ENCODE measurements around the gene EZH1.

Gene EZH1

GRCh38 chr17:42744806-42745617 lies at the start of gene EZH1:
TSS of gene EZH1 (minus strand) at chr17:42745040. CDS start at chr17:42728941, 16,099 bp downstream.
- peak; percentile 72 to 82 for DNase-seq (ENCODE audit: low read depth in 2 of 2, low spot score in 1 of 2)

DNA sequence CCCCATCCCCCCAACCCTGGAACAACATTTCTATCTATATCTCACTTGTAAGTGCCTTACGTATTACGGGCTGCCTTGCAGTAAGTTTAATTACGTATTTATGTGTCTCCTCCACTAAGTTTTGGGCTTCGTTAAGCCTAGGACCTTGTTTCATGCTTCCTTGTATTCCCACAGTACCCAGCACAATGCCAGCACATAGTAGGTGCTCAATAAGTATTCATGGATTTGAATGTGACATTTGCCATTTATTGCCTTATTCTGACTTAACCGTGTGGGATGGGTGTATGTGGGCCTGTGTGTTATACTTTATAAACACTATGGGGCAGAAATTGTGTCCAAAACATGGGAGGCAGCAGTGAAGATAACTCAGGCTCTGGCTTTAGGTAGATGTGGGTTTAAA lies 47.7 kb upstream of the EZH1 start:
- no peak for DNase-seq (ENCODE audit: low read depth in 2 of 2, low spot score in 1 of 2)

- DNase-seq (ENCODE audit: low read depth in 2 of 2, low spot score in 1 of 2) = no peak
Measured at GRCh38 chr17:42791948-42792347, 47.1 kb upstream of the EZH1 start.

DNA sequence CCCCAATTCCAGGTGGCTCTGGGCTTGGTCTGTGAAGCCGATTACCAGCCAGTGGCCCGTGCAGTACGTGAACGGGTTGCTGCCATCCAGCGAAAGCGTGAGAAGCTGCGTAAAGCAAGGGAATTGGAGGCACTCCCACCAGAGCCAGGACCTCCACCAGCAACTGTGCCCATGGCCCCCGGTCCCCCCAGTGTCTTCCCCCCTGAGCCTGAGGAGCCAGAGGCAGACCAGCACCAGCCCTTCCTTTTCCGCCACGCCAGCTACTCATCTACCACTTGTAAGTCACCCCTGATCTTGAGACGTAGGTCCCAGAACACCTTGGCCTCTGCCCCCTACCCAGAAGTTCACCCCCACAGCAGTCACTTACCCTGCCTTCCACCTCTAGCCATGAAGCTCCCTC lies 42.4 kb upstream of the EZH1 start:
- DNase-seq (ENCODE audit: low read depth in 2 of 2, low spot score in 1 of 2) = no peak

DNA sequence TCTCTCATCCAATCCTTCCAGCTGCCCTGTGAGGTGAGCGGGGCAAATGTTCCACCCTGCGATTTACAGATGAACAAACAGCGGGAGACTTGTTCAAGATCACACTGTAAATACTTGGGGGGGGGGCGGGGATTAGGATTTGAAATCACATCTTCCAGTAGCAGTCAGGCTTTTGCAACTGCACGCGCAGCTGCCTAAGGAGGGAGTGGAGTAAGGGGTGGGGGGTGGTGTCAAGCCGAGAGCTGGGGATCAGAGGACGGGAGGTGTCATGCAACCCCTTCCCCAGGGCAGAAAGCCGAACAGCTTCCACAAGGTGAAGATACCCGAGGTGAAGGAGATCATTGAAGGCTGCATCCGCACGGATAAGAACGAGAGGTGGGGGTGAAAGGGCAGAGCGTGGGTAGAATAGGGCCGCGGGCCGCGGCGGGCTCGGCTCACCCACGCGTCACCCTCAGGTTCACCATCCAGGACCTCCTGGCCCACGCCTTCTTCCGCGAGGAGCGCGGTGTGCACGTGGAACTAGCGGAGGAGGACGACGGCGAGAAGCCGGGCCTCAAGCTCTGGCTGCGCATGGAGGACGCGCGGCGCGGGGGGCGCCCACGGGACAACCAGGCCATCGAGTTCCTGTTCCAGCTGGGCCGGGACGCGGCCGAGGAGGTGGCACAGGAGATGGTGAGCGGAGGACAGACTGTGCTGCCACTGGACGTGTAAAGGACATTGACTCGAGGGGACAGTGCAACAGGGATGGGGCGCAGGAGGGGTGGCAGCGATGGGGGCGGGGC lies 40.2 kb upstream of the EZH1 start:
- DNase-seq (ENCODE audit: low read depth in 2 of 2, low spot score in 1 of 2) = no peak

GRCh38 chr17:42784409-42784808 lies 39.6 kb upstream of the EZH1 start:
- DNase-seq (ENCODE audit: low read depth in 2 of 2, low spot score in 1 of 2) = no peak

GRCh38 chr17:42783791-42784138 lies 38.9 kb upstream of the EZH1 start:
- no peak for DNase-seq (ENCODE audit: low read depth in 2 of 2, low spot score in 1 of 2)

DNA sequence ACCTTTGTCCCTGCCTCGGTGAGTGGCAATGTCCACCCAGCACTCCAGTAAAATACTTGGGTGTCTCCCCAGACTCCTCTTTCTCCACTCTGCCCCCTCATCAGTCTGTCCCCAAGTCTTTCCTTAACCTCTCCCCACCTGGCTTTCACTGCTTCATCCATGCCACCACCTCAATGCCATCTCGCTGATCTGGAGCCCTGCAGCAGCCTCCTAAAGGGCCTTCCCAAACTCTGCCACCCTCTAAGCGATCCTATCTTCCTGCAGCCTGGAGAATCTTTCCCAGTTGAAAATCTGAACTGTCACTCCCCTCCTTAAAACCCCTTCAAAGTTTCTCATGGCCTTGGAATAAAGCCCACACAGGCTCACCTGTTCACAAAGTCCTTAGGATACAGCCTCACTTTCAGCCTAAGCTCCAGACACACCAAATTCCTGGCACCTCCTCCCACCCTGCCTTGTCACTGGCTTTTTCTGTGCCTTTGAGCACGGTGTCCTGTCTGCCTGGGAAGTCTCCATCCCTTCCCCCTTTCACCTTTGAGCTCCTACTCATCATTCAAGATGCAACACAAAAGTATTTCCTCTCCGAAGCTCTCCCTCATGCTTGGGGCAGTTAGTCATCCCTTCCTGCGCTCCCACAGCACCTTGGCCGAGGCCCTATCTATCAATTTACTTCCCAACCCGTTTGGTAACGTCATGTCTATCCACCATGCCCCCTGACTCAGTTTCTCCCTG lies 38.4 kb upstream of the EZH1 start:
- no peak for DNase-seq (ENCODE audit: low read depth in 2 of 2, low spot score in 1 of 2)

DNA sequence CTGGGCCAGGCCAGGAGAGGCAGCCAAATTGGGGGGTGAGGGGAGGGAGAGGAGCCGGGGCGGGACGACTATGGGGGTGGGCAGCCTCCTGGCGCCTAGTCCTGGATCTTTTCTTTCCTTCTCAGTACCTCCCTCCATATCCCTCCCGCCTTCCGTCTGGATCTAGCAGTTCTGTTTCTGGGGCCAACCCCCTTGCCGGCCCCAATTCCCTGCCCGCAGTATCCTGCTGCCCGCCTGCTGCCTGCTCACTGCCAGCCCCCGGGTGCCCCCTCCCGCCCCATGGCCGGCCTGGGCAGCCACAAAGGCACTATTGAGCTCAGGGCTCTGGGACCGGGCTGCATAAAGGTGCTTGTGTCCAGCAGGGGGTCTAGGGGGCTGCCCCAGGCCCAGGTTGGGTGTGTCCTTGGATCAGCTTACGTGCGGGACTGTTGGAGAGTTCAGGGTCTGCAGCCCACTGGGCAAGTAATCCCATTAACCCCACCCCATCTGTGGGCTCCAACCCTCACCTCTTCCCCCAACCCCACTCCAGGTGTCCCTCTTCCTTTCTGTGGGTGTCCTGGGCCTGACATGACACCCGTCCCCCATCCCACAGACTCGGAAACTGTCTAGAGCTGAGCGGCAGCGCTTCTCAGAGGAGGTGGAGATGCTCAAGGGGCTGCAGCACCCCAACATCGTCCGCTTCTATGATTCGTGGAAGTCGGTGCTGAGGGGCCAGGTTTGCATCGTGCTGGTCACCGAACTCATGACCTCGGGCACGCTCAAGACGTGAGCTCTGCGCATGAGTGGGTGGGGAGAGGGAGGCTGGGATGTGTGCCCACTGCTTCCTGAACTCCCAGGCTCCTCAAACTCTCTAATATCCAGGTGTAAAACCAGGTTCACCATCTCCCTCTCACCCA lies 37.6 kb upstream of the EZH1 start:
- no peak for DNase-seq (ENCODE audit: low read depth in 2 of 2, low spot score in 1 of 2)

- DNase-seq (ENCODE audit: low read depth in 2 of 2, low spot score in 1 of 2) = no peak
Measured at GRCh38 chr17:42781639-42782165, 36.9 kb upstream of the EZH1 start.

DNA sequence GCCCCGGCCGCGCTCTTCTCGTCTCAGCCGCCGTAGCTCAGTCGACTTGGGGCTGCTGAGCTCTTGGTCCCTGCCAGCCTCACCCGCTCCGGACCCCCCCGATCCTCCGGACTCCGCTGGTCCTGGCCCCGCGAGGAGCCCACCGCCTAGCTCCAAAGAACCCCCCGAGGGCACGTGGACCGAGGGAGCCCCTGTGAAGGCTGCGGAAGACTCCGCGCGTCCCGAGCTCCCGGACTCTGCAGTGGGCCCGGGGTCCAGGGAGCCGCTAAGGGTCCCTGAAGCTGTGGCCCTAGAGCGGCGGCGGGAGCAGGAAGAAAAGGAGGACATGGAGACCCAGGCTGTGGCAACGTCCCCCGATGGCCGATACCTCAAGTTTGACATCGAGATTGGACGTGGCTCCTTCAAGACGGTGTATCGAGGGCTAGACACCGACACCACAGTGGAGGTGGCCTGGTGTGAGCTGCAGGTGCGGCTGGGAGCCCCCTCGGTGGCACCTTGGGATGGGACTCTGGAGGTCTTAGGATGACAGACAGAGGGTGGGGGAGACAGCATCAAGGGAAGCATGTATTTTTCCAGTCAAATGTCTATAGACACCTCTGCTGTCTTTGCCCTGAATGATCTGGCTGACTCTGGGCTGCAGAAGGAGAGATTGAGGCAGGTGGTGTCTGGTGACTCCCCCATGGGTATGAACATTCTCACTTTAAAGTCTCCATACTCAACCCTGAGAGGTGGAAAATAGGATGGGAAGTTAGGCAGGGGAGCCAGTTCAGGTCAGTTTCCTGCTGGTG lies 36.2 kb upstream of the EZH1 start:
- no peak for DNase-seq (ENCODE audit: low read depth in 2 of 2, low spot score in 1 of 2)

DNA sequence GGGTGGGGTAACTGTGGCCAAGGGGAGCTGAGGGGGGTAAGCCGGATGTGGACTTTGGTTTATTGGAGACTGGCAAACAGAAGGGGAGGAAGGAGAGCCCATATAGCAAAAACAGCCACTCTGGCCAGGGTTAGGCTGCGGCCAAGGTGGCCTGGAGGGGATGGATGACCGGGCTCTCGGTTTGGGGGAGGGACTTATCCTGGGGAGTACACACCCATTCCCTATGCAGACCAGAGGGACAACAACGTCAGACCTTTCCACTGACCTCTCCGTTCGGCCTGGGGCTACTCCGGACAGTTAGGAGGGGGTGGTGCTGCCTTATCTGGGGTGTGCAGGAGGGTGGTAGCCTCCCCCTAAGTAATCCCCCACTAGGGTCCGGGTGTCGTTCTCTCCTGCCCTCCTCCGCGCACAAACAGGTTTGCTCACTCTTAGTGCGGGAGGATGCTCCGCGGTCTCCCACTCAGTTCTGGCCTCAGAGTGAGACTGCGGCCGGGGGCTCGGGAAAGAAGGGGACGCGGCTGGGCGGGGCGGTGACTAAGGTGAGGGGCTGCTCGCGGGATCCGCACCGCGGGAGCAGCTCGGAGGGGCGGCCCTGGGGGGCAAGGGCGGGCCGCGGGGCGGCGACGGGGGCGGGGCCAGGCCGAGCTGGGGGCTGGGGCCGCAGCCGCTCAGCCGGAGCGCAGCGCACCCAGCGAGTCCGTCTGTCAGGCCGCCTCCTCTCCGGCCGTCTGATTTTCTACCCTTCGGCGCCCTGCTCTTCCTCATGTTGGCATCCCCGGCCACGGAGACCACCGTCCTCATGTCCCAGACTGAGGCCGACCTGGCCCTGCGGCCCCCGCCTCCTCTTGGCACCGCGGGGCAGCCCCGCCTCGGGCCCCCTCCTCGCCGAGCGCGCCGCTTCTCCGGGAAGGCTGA lies 35.4 kb upstream of the EZH1 start, which contains the start of gene WNK4:
WNK4 (plus strand) TSS at position 675 of the 915 bp plus-strand sequence; CDS start at position 764, 89 bp downstream.
- no peak for DNase-seq (ENCODE audit: low read depth in 2 of 2, low spot score in 1 of 2)

- no peak for DNase-seq (ENCODE audit: low read depth in 2 of 2, low spot score in 1 of 2)
Measured at GRCh38 chr17:42779304-42779935, 34.6 kb upstream of the EZH1 start.

- no peak for DNase-seq (ENCODE audit: low read depth in 2 of 2, low spot score in 1 of 2)
Measured at GRCh38 chr17:42778570-42778969, 33.7 kb upstream of the EZH1 start.

DNA sequence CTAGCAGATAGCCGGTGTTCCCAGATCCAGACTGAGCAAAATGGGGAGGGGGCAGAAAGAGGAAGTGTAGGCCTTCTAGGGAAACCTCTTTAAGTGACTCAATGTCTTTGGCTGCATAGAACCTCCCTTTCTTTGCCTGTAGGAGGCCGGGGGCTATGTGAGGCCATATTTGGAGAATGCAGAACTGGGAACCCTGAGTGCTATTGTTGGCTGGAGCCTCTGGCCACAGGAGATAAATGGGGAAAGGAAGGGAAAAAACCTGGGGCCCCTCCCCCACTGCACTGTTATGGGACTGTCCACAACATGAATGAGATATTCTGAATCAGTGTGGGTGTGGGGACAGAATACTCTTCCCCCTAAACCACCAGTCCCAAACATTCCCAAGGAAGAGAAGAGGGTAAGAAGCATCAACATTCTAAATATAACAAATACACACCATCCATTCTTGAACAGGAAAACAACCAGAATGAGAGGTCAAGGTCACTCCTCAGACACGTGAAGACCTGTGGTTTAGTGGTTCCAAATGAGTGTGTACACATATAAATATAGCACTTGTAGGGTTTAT lies 30.8 kb upstream of the EZH1 start:
- no peak for DNase-seq (ENCODE audit: low read depth in 2 of 2, low spot score in 1 of 2)

DNA sequence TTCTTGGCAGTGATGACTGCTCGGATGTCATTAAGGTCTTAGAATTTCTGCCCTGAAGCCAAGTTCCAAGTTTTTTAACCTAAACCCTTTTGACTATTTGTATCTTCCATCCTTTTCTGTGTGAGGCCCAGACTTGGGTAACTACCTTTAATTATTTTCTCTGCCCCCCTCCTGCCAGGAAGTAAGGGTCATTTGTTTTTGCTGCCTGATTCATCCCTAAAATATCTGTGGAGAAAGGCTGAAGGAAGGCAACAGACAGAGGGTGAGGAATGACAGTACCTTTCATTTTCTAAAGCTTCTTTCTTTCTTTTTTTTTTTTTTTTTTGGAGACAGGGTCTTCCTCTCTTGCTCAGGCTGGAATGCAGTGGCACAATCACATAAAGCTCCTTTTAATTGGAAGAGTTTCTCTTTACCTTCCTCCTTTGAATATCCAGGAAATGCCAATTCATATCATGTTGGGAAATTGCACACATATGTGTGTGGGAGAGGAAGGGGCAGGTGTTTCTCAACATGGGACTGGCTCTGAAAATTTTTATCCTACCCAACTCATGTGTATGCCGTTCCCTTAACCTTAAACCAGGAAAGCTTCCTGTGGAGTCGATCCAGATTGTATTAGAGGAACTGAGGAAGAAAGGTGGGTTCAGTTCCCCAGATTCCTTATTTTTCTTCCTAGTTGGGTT lies 29.4 kb upstream of the EZH1 start:
- DNase-seq (ENCODE audit: low read depth in 2 of 2, low spot score in 1 of 2) = no peak
